K562 (cell line): ENCODE data around the gene NUDT22. TPM values are rescaled to one million over a fixed set of nuclear protein-coding genes. Genes with fewer than 3 reads are reported as not detected.

ENCODE experiments used
- BRCA1 ChIP-seq, 2 experiments: fragments of 450-650 bp in 1 of 2; sonication (generic) in 1 of 2; formaldehyde crosslinking in 1 of 2; IDR thresholded peaks; 2 replicates each; pipeline versions ENCODE4 v1.5.0 to v1.6.1; 2017 to 2020; ENCODE audit warnings: mild to moderate bottlenecking in 1 of 2, missing genetic modification reagents in 1 of 2
- CHAMP1 ChIP-seq: fragments of 450-650 bp; IDR thresholded peaks from 2 replicates; pipeline ENCODE4 v1.6.1; 2016; ENCODE audit warnings: mild to moderate bottlenecking
- CTCFL ChIP-seq: IDR thresholded peaks from 2 replicates; pipeline ENCODE4 v1.6.1; 2011; ENCODE audit warnings: borderline replicate concordance, low read depth, mild to moderate bottlenecking, moderate library complexity, low read length; ENCODE audit not compliant: insufficient read depth, poor library complexity, severe bottlenecking
- ELF2 ChIP-seq: fragments of 250-450 bp; sonication (Bioruptor Pico); IDR thresholded peaks from 2 replicates; pipeline ENCODE4 v1.5.0; 2021; ENCODE audit warnings: mild to moderate bottlenecking
- GTF3C2 ChIP-seq: IDR thresholded peaks from 3 replicates; pipeline ENCODE4 v1.6.1; 2011; ENCODE audit warnings: borderline replicate concordance, mild to moderate bottlenecking, moderate library complexity; ENCODE audit not compliant: insufficient read length; ENCODE audit errors: extremely low read depth
- HCFC1 ChIP-seq: IDR thresholded peaks from 2 replicates; pipeline ENCODE4 v1.6.1; 2012; ENCODE audit warnings: low read depth, low read length, improper control_type of control experiment
- HDGF ChIP-seq: fragments of 450-650 bp; IDR thresholded peaks from 2 replicates; pipeline ENCODE4 v1.6.1; 2016
- PTRF ChIP-seq: fragments of 450-650 bp; IDR thresholded peaks from 2 replicates; pipeline ENCODE4 v1.6.1; 2016; ENCODE audit warnings: mild to moderate bottlenecking, missing genetic modification characterization, missing compliant biosample characterization
- ZKSCAN3 ChIP-seq: fragments of 250-450 bp; sonication (Bioruptor Pico); IDR thresholded peaks from 2 replicates; pipeline ENCODE4 v1.4.0; 2020
- ZNF764 ChIP-seq: fragments of 250-450 bp; sonication (Bioruptor Pico); IDR thresholded peaks from 2 replicates; pipeline ENCODE4 v1.4.0; 2020; ENCODE audit warnings: low read depth, mild to moderate bottlenecking, moderate library complexity
- polyA plus RNA-seq, 8 experiments: library from polyadenylated mRNA; depleted of rRNA in 4 of 8; stranded (reverse) in 5 of 8; unstranded in 3 of 8; fragments of >200 nt; fragmentation: Nextera tagmentation in 2 of 8; fragmentation: Illumina TruSeq in 1 of 8; extraction: Ambion mirVana in 2 of 8; extraction: Trizol in 1 of 8; gene quantifications; 2 replicates each; pipeline versions ENCODE4 v1.2.1 to v1.2.3, GENCODE V29; 2011 to 2014; ENCODE audit warnings: inconsistent platforms in 1 of 8, missing spikeins in 1 of 8
- total RNA-seq, 7 experiments: library from RNA; depleted of rRNA in 6 of 7; stranded (reverse); fragments of >200 nt in 6 of 7; fragmentation: Illumina TruSeq in 2 of 7; extraction: Trizol in 2 of 7; gene quantifications; 2 replicates each; pipeline versions ENCODE4 v1.2.1 to v1.2.3, GENCODE V29; 2011 to 2021; ENCODE audit warnings: low replicate concordance in 1 of 7
- TF ChIP-seq, protein P1 (sequence below): fragments of 250-450 bp; sonication (Bioruptor Pico); IDR thresholded peaks from 2 replicates; pipeline ENCODE4 v1.8.0; 2022; ENCODE audit warnings: moderate library complexity, mild to moderate bottlenecking, inconsistent platforms
- TF ChIP-seq, protein P2 (sequence below): fragments of 450-650 bp; IDR thresholded peaks from 2 replicates; pipeline ENCODE4 v1.6.1; 2016; ENCODE audit warnings: low read depth, mild to moderate bottlenecking, moderate library complexity
- TF ChIP-seq, protein P3 (sequence below): fragments of 250-450 bp; sonication (Bioruptor Pico); IDR thresholded peaks from 2 replicates; pipeline ENCODE4 v1.6.1; 2021; ENCODE audit warnings: mild to moderate bottlenecking
- TF ChIP-seq, protein P4 (sequence below): fragments of 450-650 bp; formaldehyde crosslinking; IDR thresholded peaks from 2 replicates; pipeline ENCODE4 v1.4.0; 2020; ENCODE audit warnings: mild to moderate bottlenecking

The NUDT22 gene
- total and polyA plus RNA-seq, 9 of the 15 experiments (the other 6 are each of a cell fraction or from before 2014, with no cell fraction given) = 6.3 to 92.6 (median 37.4) TPM

GRCh38 chr11:64206457-64207255 lies 19.4 kb upstream of the NUDT22 start, which contains the start of gene FERMT3 (continued):
- TF ChIP-seq PTRF (tag) (no peak), ZKSCAN3 (CRISPR knock-in tag) (0 out of 2 replicates have a peak, but pooled peaks have one; percentile 22), HCFC1 (no peak), ZNF764 (CRISPR knock-in tag) (no peak), GTF3C2 (no peak), HDGF (peak; percentile 65; the same call in 1 of the 2 replicates), ELF2 (0 out of 2 replicates have a peak, but pooled peaks have one; percentile 45), CTCFL (no peak), CHAMP1 (no peak), BRCA1 (IDR thresholded peaks at IDR 0.05) (no peak), BRCA1 (CRISPR knock-in tag; IDR thresholded peaks at IDR 0.05) (0 out of 2 replicates have a peak, but pooled peaks have one; percentile 3)
- TF ChIP-seq, protein P1, sequence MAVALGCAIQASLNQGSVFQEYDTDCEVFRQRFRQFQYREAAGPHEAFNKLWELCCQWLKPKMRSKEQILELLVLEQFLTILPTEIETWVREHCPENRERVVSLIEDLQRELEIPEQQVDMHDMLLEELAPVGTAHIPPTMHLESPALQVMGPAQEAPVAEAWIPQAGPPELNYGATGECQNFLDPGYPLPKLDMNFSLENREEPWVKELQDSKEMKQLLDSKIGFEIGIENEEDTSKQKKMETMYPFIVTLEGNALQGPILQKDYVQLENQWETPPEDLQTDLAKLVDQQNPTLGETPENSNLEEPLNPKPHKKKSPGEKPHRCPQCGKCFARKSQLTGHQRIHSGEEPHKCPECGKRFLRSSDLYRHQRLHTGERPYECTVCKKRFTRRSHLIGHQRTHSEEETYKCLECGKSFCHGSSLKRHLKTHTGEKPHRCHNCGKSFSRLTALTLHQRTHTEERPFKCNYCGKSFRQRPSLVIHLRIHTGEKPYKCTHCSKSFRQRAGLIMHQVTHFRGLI (CRISPR knock-in tag) = no peak
- TF ChIP-seq, protein P2, sequence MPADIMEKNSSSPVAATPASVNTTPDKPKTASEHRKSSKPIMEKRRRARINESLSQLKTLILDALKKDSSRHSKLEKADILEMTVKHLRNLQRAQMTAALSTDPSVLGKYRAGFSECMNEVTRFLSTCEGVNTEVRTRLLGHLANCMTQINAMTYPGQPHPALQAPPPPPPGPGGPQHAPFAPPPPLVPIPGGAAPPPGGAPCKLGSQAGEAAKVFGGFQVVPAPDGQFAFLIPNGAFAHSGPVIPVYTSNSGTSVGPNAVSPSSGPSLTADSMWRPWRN = no peak
- TF ChIP-seq, protein P3, sequence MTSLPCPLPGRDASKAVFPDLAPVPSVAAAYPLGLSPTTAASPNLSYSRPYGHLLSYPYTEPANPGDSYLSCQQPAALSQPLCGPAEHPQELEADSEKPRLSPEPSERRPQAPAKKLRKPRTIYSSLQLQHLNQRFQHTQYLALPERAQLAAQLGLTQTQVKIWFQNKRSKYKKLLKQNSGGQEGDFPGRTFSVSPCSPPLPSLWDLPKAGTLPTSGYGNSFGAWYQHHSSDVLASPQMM = no peak
- TF ChIP-seq, protein P4, sequence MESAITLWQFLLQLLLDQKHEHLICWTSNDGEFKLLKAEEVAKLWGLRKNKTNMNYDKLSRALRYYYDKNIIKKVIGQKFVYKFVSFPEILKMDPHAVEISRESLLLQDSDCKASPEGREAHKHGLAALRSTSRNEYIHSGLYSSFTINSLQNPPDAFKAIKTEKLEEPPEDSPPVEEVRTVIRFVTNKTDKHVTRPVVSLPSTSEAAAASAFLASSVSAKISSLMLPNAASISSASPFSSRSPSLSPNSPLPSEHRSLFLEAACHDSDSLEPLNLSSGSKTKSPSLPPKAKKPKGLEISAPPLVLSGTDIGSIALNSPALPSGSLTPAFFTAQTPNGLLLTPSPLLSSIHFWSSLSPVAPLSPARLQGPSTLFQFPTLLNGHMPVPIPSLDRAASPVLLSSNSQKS (CRISPR knock-in tag) = no peak
